GM12878 (cell line): ENCODE measurements around the gene MYMX. TPM values are rescaled to one million over a fixed set of nuclear protein-coding genes. Genes with fewer than 3 reads are reported as not detected.

Experiments used
- CREB1 ChIP-seq: IDR thresholded peaks from 2 replicates; pipeline ENCODE4 v1.6.1; 2012; ENCODE audit warnings: low read depth, mild to moderate bottlenecking, inconsistent platforms
- DPF2 ChIP-seq: fragments of 450-650 bp; IDR thresholded peaks from 2 replicates; pipeline ENCODE4 v1.6.1; 2017; ENCODE audit warnings: mild to moderate bottlenecking
- FOXK2 ChIP-seq: fragments of 450-650 bp; IDR thresholded peaks from 2 replicates; pipeline ENCODE4 v1.6.1; 2017; ENCODE audit warnings: mild to moderate bottlenecking, moderate library complexity
- KLF5 ChIP-seq: fragments of 450-650 bp; IDR thresholded peaks from 2 replicates; pipeline ENCODE4 v1.6.1; 2014; ENCODE audit warnings: mild to moderate bottlenecking; ENCODE audit not compliant: partially characterized antibody
- MEF2B ChIP-seq: fragments of 450-650 bp; IDR thresholded peaks from 2 replicates; pipeline ENCODE4 v1.6.1; 2018; ENCODE audit warnings: mild to moderate bottlenecking, moderate library complexity; ENCODE audit not compliant: partially characterized antibody, poor library complexity, severe bottlenecking
- MTA2 ChIP-seq: fragments of 450-650 bp; IDR thresholded peaks from 2 replicates; pipeline ENCODE4 v1.6.1; 2016; ENCODE audit warnings: low read depth, mild to moderate bottlenecking, moderate library complexity
- PAX5 ChIP-seq: IDR thresholded peaks from 2 replicates; pipeline ENCODE4 v1.6.1; 2011; ENCODE audit warnings: low read depth, low read length, borderline replicate concordance
- RB1 ChIP-seq: fragments of 450-650 bp; formaldehyde crosslinking; IDR thresholded peaks from 2 replicates; pipeline ENCODE4 v1.6.1; 2017; ENCODE audit warnings: mild to moderate bottlenecking, borderline replicate concordance
- SPI1 ChIP-seq: IDR thresholded peaks from 2 replicates; pipeline ENCODE4 v1.6.1; 2011; ENCODE audit warnings: low read depth, mild to moderate bottlenecking, low read length, moderate library complexity, borderline replicate concordance; ENCODE audit not compliant: insufficient read depth
- SREBF2 ChIP-seq: IDR thresholded peaks from 2 replicates; pipeline ENCODE4 v1.6.1; 2012; ENCODE audit warnings: mild to moderate bottlenecking, low read length
- ZZZ3 ChIP-seq: IDR thresholded peaks from 2 replicates; pipeline ENCODE4 v1.6.1; 2011; ENCODE audit warnings: low read depth; ENCODE audit not compliant: control insufficient read depth, insufficient read length
- polyA plus RNA-seq, 11 experiments: library from polyadenylated mRNA; depleted of rRNA in 4 of 11; unstranded in 6 of 11; stranded (reverse) in 5 of 11; fragments of >200 nt; fragmentation: Nextera tagmentation in 4 of 11; fragmentation: Illumina TruSeq in 1 of 11; extraction: Ambion mirVana in 4 of 11; extraction: Trizol in 1 of 11; gene quantifications; 1 replicate in 1 of 11; 2 replicates in 10 of 11; pipeline versions ENCODE4 v1.2.1 to v1.2.3, GENCODE V29; 2011 to 2016; ENCODE audit warnings: inconsistent platforms in 2 of 11, missing spikeins in 2 of 11, low read depth in 1 of 11
- total RNA-seq, 4 experiments: library from RNA; depleted of rRNA in 3 of 4; stranded (reverse); fragments of >200 nt in 3 of 4; fragmentation: Illumina TruSeq in 1 of 4; extraction: Trizol in 1 of 4; gene quantifications; 2 replicates each; pipeline versions ENCODE4 v1.2.1 to v1.2.3, GENCODE V29; 2013 to 2021
- TF ChIP-seq, protein P1 (sequence below): fragments of 450-650 bp; conservative IDR thresholded peaks from 2 replicates; pipeline ENCODE4 v1.6.1; 2017; ENCODE audit warnings: mild to moderate bottlenecking, moderate library complexity
- TF ChIP-seq, protein P2 (sequence below): IDR thresholded peaks from 2 replicates; pipeline ENCODE4 v1.6.1; 2012; ENCODE audit warnings: low read depth, low read length, improper control_type of control experiment

Gene MYMX
- total and polyA plus RNA-seq, 10 of the 15 experiments (the other 5 are each of a cell fraction or from before 2014, with no cell fraction given): not detected

DNA sequence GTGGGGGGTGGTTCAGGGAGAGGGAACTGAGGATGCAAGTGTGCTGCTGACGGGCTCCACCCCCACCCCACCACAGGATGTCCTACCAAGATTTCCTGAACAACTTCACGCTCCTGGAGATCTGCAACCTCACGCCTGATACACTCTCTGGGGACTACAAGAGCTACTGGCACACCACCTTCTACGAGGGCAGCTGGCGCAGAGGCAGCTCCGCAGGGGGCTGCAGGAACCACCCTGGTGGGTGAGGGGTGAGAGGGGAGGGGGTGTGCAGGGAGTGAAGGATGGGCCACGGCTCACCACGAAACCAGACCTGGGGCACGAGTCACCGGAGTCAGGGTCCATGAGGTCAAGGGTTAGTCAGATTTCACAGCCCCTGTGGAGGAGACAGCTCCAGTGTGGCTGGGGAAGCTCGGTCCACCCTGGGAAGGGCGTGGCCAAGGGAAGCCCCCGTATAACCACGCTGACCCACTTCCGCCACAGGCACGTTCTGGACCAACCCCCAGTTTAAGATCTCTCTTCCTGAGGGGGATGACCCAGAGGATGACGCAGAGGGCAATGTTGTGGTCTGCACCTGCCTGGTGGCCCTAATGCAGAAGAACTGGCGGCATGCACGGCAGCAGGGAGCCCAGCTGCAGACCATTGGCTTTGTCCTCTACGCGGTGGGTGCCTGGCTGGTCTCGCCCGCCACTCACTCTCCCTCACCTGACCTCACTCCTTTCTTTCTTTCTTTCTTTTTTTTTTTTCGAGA is 39.8 kb upstream of the MYMX start (continued):
- TF ChIP-seq, protein P1, sequence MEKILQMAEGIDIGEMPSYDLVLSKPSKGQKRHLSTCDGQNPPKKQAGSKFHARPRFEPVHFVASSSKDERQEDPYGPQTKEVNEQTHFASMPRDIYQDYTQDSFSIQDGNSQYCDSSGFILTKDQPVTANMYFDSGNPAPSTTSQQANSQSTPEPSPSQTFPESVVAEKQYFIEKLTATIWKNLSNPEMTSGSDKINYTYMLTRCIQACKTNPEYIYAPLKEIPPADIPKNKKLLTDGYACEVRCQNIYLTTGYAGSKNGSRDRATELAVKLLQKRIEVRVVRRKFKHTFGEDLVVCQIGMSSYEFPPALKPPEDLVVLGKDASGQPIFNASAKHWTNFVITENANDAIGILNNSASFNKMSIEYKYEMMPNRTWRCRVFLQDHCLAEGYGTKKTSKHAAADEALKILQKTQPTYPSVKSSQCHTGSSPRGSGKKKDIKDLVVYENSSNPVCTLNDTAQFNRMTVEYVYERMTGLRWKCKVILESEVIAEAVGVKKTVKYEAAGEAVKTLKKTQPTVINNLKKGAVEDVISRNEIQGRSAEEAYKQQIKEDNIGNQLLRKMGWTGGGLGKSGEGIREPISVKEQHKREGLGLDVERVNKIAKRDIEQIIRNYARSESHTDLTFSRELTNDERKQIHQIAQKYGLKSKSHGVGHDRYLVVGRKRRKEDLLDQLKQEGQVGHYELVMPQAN: 0 out of 2 replicates have a peak, but pooled peaks have one; percentile 34
- peak; percentile 69; the same call in 1 of the 2 replicates for TF ChIP-seq PAX5
- TF ChIP-seq MEF2B: no peak
- peak; percentile 36; the same call in 1 of the 2 replicates for TF ChIP-seq SPI1
- TF ChIP-seq ZZZ3: no peak
- TF ChIP-seq CREB1: peak; percentile 70
- no peak for TF ChIP-seq KLF5
- TF ChIP-seq RB1: no peak
- TF ChIP-seq, protein P2, sequence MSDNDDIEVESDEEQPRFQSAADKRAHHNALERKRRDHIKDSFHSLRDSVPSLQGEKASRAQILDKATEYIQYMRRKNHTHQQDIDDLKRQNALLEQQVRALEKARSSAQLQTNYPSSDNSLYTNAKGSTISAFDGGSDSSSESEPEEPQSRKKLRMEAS: no peak
- TF ChIP-seq SREBF2: no peak
- peak; percentile 42; the same call in 1 of the 2 replicates for TF ChIP-seq MTA2
- peak; percentile 39; the same call in 1 of the 2 replicates for TF ChIP-seq DPF2
- TF ChIP-seq FOXK2: no peak
